ENCODE results near the gene SAMMSON.

SAMMSON gene

DNA sequence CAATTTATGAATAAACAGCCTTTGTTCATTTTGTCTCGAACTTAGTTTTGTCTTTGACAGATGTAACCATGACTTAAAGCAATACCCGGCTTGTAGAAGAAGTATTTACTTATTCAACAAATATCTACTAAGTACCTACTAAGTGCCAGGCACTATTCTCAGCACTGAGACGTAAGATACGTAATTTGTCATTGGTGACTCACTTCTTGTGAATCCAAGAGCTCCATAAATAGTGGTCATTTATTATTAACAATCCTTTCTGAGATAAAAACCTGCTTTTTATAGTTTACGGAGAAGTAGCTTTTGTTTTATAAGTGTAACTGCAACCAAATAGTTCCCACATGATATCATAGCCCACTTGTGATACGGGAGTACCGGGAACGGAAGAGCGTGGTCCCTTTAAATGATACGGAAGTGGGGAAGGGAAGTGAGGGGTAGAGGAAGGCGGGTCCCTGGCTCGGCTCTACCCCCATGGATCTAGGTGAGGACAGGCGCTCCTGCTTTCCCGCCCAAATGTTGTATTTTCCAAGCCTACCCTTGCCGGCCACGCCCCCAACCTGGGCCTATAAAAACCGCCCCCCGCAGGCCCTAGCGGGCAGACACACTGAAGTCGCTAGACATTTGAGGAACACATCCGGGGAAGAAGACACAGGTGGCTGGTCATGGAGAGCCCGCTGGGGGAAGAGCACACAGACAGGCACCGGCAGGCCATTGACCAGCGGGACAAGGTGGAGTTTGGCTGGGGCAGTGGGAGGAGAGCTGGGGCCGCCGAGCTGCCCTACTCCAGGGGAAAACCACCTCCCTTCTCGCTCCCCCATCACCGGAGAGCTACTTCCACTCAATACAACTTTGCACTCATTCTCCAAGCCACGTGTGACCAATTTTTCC, at the start of gene SAMMSON:
Gene SAMMSON (plus strand): TSS at position 594 of the 888 bp plus-strand sequence.
- peak in 11 of 58 donors; percentile 8 to 44 (median 22) for DNase-seq

DNA sequence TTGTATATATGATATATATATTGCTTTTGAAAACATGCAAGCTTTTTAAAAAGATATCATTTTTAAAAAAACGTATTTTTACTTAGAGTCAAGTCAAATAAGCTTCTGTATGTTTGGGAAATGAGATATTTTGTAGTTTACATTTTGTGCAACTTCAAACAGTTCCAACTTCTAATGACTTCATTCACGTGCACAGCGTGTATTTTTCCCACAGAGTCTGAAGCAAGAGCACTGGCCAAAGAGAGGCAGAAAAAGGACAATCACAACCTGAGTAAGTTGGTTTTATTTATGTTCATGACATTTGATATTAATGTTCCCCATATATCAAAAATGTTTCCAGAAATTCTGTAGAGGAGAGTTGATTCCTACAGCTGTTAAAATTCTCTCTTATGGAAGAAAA, 47.9 kb upstream of the SAMMSON start:
- DNase-seq = no peak

DNA sequence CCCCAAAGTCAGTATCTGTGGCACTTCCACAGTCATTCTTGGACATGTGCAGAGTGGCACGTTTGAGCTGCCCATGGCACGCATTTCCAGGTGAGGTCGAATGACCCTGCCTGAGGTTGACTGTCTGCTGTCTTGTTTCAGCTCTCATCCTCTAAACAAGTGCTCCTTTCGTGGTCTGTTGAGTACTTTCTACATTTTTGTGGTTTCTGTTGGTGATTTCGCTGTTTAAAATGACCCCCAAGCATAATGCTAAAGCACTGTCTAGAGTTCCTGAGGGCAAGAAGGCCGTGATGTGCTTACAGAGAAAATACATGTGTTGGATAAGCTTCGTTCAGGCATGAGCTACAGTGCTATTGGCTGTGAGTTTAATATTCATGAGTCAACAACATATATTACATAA, 40.0 kb upstream of the SAMMSON start:
- DNase-seq = no peak

DNA sequence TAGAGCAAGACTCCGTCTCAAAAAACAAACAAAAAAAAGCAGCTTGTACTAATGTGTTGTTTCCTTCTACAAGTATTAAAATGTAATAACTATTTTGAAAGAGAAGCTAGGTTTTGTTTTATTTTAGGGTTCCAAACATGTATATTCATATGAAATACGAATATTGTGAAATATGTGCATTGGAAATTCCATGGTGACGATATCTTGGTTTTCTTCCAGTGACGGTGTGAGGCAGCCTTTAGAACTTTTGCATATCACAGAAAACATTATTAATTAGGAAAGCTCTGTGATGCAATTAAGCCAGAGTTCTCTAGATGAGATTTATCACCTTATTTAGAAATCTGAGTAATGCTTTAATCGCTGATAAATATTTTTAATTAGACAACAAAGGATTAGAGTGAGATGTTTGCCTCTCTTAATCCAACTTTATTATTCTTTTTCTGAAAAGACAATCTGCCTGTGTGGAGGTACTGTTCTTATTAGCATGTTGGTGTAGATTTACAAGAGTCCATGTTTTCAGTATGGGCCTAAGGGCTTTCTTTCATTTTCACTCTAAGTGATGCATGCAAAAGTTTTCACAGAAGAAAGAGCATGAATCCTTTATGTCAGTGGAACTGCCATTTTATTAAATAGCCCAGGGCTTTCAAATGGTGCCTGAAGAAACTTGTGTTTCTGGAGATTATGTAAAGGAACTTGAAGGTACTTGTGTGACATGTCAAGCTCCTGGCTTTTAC, 37.7 kb upstream of the SAMMSON start:
- DNase-seq = no peak

DNA sequence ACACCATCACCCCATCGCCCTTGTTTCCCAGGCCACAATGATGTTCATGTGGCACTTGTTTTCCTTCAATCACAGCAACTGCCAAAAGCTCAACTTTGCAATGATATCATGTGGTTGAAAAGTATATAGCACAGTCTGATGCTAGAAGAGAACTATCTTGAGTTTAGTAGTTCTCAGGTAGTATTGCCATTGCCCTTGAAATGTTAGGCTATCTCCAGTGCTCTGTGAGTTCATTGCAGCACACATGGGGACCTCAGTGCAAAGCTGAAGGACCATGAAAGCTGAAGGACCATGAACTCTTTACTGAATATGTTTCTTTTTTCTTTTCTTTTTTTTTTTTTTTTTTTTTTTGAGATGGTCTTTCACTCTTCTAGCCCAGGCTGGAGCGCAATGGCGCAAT, 35.9 kb upstream of the SAMMSON start:
- no peak for DNase-seq

DNA sequence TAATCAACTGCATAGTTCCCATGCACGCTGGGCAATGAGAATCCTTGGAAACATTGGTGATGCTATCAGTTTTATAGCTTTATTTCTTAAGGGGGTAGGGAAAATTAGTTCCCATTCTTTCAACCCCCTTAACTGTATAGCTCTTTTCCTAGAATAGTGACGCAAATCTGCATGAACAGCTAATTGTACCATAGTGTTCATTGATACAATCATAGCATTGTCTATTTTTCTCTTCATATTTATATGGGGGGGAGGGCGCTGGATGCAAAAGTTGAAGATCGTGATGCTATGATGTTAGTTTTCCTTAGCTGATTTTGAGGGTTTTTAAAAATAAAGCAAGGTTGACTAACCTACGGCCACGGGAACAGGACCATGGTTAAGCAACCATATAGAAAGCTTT, 32.4 kb upstream of the SAMMSON start:
- DNase-seq = peak in 2 of 58 donors; percentile 11 to 52

DNA sequence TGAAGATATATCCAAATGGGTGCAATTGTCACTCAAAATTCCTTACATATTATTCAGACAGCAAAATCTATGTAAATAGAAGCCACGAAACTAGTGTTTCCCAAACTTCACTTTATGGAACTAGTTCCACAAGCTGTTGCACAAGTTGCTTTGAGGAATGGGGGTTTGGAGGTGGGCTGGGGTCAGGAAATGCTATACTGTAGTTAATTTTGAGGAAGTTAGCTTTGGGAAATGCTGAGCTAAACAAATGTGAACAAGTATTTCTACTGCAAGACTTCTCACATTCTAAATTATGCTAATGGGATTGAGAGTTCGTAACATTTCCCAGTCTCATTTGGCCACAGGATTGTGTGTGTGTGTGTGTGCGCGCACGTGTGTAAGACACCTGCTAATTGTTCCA, 28.7 kb upstream of the SAMMSON start:
- no peak for DNase-seq

DNA sequence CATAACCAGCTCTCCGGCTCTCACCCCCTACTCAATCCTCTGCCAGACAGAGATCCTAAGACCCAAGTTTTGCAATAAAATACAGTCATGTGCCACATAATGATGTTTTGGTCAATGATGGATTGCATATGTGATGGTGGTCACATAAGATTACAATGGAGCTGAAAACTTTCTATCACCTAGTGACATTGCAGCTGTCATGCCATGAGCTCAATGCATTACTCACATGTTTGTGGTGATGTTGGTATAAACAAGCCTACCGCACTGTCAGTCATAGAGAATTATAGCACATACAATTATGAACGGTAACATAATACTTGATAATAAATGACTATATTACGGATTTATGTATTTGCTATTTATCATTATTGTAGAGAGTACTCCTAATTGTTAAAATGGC, 26.9 kb upstream of the SAMMSON start:
- DNase-seq = no peak

DNA sequence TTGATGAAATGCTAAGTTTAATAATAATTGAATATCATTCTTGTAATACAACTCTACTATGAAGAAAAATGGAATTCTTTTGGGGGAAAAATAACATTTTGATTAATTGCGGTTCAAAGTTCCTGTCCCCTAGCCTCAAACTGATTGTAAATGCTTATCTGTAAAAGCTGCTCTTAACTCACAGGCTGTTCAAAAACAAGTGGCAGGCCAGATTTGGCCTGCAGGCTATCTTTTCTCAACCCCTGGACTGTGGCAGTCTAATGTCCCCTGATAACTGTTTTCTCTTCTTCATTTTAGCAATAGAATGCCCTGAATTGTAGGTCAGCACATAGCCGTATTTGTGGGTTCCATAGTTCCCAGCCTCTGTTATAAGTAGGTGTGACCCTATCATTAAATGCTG, 23.5 kb upstream of the SAMMSON start:
- DNase-seq = no peak

DNA sequence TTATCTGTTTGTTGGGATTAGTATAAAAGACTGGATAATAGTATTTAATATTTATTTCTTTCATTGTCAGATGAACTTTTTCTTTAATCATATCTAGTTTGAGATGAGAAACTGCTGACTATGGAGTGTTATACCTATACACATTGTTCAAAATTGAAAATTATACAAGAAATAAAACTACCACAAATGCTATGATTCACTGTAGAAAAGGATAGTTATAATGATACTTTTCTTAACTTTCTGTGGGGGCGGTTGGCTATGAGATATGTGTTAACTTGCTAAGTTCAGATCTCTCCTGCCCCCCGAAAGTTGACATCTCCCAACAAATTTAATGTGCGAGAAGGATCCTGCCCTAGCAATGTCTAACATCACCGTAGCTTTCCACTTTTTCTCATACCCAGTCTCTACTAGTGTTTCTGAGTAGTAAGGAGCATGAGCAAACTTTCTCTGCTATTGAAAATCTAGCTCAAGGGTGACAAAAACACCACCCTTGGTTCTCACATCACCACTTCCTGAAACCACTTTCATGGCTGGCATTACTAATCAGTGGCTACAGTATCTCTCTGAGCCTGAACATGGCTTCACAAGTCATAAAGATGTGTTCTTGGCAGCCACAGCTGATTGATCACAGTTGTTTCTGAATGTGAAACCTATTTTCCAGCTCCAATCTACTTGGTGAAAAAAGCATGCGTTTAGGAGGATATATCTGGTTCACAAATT, 15.8 kb upstream of the SAMMSON start:
- DNase-seq = no peak

DNA sequence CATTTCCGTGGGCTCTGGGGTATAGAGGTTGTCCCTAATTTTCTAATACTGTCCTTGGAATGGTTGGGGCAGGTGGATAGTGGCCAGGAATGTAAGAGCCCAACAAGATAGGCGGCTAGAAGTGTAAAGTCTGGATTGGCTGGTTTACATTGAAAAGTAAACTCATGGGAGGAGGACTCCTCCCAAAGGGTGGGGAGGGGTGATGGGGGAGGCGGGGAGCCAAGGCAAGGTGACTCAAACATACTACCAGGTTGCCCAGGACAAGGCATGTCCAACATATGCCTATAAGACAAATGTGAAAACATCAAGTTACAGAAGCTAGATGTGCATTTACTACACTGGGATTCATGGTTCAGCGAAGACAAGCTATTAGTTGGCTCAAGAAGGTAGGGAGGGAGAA, 14.3 kb upstream of the SAMMSON start:
- no peak for DNase-seq

DNA sequence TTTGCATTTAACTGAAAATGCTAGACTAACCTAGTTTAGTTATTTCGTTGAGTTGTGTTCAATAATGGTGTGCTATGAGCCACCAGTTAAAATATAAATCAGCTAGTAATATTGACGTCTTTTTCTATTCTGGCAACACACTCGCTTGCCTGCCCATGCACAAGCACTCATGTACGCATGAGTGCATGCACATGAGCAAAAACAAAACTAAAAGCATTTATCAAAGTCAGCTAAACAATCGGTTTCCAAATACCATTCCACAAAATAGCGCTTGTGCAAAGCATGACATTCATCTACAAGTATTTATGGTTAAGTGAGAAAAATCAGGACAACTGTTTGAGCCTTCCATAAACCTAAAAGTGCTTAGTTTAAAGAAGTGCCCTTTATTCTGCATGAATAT, 13.1 kb upstream of the SAMMSON start:
- DNase-seq = no peak

DNA sequence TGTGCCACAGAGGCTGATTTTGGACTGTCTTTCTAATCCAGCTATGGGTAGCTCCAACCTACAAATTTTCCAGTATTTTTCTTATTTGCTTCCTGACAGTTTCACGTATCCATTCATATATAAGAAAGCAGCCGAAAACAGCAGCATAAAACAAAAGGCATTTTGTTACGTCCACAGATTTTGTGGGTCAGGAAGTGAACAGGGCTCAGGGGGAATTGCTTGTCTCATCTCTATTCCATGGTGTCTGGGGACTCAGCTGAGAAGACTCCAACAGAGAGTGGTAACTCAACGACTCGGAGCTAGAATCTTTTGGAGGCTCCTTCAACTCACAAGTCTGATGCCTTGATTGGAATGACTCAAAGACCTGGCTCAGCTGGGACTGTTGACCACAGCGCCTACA, 11.7 kb upstream of the SAMMSON start:
- no peak for DNase-seq

DNA sequence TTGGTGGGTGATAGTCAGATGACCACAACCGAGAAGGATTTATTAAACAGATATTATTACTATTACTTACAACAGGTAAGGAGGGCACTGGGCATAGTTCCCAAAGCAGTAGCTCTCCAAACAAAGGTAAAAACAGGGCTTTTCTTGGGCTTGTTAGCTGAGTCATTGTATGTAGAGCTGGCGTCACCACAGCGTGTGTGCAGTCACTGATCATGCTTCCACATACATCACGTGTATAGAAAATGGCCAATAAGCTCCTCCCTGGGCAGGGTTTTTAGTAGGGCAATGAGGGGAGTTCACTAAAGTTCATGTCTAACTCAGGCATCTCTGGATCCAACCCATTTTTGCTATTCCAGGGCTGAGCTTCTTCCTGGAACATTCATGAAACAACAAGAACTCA, 5.8 kb upstream of the SAMMSON start:
- DNase-seq = no peak

DNA sequence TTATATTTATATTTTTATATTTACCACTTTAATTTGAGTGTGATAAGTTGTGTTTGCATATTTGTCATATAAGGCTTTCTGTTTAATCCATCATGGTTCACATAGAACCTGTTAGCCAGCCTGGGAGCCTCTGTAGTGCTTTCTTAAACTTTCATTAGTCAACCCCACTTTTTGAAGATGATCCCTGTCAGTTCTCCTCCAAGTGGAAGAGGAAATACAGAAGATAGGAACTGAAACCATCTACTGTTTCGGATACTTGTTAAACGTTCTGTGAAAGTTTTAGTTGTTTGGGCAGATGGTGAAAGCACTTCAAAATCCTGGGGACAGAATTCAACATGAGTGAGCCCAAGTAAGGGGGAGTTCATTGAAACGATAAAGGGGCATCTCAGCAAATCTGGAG, 4.6 kb upstream of the SAMMSON start:
- no peak for DNase-seq

DNA sequence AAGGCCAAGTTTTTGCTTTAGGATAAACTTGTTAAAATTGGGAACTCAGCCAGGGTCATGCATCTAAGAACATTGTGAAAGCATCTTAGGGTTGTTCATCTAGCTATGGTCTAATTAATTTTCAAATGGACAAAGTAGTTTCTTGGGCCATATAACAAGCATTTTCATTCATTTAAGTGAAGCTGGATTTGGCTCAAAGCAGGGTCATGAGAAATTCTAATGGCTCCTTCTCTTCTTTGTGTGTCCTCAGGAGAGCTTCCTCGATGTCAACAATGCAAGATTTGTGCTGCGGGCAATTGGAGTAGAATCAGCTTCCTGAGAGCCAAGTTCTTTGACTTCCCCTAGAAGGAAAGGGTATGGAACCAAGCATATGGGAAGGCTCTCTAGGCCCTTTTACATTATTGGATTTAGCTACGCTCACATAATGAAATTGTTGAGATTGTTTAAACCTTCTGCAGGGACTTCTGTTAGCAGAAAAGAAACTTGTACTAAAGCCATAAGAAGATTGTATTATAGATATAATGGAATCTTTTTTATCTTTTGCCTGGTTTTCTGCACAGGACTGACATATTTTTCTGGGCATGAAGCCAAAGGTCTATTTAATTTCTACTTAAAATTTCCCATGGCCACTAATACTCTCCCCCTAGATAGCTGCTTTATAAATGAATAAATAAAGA, 1.8 kb upstream of the SAMMSON start:
- peak in 10 of 58 donors; percentile 1 to 56 (median 7) for DNase-seq

DNA sequence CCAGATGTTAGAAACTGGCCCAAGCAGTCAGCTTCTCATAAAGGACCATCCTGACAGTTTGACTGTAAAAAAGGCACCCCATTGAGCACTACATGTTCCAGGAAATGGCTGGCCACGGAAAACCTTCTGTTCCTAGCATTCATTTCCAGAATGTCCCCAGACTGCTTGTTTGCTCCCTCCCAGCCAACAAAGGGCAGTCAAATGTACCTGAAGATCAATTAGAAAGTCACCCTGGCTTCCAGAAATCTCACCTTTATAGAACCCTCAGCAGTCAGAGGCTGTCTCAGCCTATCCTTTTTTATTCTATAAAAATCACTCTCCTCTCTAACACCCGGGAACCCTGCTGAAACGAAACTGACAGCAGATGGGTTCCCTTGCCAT, 784 bp upstream of the SAMMSON start:
- DNase-seq = peak in 17 of 58 donors; percentile 4 to 54 (median 14)

DNA sequence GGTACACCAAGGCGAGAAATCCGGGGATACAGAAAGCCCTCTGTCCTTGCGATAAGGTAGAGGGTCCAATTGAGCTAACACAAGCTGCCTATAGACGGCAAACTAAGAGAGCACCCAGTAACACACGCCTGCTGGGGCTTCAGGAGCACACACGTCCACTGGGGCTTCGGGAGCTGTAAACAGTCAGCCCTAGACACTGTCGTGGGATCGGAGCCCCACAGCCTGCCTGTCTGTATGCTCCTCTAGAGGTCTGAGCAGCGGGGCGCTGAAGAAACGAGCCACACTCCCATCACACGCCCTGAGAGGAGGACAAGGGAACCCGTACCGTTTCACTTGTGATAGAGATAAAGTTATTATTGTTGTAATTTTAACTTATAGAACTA, 486 bp downstream of the SAMMSON start:
- DNase-seq = peak in 19 of 58 donors; percentile 3 to 40 (median 18)

DNA sequence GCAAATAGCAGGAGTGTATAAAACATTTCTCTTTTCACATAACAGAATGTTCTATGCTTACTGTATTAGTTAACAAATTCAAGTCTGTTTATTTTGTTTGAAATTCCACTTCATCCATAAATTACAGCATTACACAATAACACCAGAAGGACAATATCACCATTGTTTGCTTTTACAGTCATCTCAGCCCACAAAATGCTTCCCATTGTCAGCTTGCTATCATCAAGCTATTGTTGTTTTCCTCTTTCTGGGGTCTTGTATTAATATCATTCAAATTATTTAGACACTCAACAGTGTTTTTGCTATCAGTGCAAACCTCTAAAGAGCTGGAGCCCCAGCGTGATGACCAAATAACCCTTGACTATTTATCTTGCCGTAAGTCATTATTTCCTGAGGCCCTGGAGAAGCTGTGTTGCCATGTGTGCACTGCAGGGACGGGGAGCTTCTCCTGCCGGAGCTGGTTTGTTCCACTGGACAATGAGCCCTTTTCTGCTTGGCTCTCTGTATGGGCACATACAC, 1.1 kb downstream of the SAMMSON start:
- peak in 44 of 58 donors; percentile 4 to 85 (median 57) for DNase-seq

DNA sequence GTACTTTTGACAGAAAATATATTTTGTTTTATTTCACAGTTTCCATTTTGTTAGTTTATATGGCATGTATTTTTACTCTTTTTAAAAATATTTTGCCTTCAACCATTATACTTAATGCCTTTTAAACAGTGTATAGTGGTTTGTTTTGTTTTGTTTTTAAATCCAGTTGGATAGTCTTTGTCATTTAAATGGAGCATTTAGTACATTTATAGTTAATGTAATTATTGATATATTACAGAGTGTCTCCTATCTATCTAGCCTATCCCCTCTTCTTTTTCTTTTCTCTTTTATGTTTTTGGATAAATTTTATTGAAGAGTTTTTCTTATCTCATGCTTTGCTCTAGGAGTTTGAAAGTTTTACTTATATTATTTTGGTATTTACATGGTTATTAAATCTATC, 3.6 kb downstream of the SAMMSON start:
- no peak for DNase-seq

DNA sequence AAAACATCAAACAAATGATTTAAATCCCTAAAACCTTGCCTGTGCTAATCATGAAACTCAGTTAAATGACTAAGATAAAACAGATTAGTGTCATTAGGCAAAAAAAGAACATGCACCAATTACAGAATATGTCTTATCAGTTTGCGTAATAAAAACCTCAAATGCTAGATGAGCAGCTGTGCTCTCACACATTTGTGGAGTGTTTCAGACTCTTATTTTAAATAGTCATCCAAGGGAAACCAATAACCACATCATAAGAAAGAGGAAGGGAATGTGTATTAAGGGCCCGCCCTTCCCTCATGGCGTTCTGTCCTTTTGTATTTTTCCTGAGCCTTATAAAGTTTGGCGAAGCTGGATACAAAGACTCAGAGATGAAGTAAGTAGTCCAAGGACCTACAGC, 6.6 kb downstream of the SAMMSON start:
- DNase-seq = no peak
